Esophagus muscularis mucosa (tissue), 4 donors: Measurements from ENCODE around the gene KRTAP4-16.
"Not testable (repeated sequence)": the region's sequence is repeated elsewhere in the genome, so short reads cannot be mapped to it uniquely, and the experiment has no call there.

ENCODE experiments used
- EP300 ChIP-seq: sonication (generic); formaldehyde crosslinking; IDR thresholded peaks from one replicate; pipeline ENCODE4 v1.6.1; 2017; ENCODE audit warnings: antibody characterized with exemption
- POLR2A ChIP-seq: fragments of 450-650 bp; IDR thresholded peaks from one replicate; pipeline ENCODE4 v1.6.1; 2017; ENCODE audit warnings: antibody characterized with exemption, moderate library complexity, mild to moderate bottlenecking, low read depth
- POLR2AphosphoS5 ChIP-seq, 2 donors: sonication (generic); formaldehyde crosslinking; IDR thresholded peaks; one replicate each; pipeline ENCODE4 v1.6.1; 2017; ENCODE audit warnings: antibody characterized with exemption in 2 of 2
- TF ChIP-seq, protein P1 (sequence below), 3 experiments: fragments of 200-600 bp in 2 of 3; fragments of 450-650 bp in 1 of 3; sonication (generic) in 2 of 3; IDR thresholded peaks; one replicate each; pipeline ENCODE4 v1.5.1; 2017 to 2019; ENCODE audit warnings: antibody characterized with exemption in 3 of 3, mild to moderate bottlenecking in 2 of 3, moderate library complexity in 1 of 3

GRCh38 chr17:41119696-41120690 is 18.0 kb upstream of the KRTAP4-16 start:
- TF ChIP-seq, protein P1, sequence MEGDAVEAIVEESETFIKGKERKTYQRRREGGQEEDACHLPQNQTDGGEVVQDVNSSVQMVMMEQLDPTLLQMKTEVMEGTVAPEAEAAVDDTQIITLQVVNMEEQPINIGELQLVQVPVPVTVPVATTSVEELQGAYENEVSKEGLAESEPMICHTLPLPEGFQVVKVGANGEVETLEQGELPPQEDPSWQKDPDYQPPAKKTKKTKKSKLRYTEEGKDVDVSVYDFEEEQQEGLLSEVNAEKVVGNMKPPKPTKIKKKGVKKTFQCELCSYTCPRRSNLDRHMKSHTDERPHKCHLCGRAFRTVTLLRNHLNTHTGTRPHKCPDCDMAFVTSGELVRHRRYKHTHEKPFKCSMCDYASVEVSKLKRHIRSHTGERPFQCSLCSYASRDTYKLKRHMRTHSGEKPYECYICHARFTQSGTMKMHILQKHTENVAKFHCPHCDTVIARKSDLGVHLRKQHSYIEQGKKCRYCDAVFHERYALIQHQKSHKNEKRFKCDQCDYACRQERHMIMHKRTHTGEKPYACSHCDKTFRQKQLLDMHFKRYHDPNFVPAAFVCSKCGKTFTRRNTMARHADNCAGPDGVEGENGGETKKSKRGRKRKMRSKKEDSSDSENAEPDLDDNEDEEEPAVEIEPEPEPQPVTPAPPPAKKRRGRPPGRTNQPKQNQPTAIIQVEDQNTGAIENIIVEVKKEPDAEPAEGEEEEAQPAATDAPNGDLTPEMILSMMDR (IDR thresholded peaks at IDR 0.05): not testable (repeated sequence)
- not testable (repeated sequence) for TF ChIP-seq POLR2A; POLR2AphosphoS5 (IDR thresholded peaks at IDR 0.05); EP300
